SU-DHL-6 (cell line): ENCODE measurements around the gene CR1.
"Not testable (repeated sequence)": the region's sequence is repeated elsewhere in the genome, so short reads cannot be mapped to it uniquely, and the experiment has no call there.

Experiments used
- CTCF ChIP-seq: fragments of 200-600 bp; sonication (generic); IDR thresholded peaks from one replicate; pipeline ENCODE4 v1.5.1; 2017; ENCODE audit warnings: antibody characterized with exemption, mild to moderate bottlenecking, low read length, moderate library complexity; ENCODE audit not compliant: insufficient read depth, poor library complexity, severe bottlenecking
- EZH2phosphoT487 ChIP-seq: fragments of 200-600 bp; sonication (generic), shearing (Covaris generic); conservative IDR thresholded peaks from 2 replicates; pipeline ENCODE4 v1.6.1; 2018; ENCODE audit warnings: mild to moderate bottlenecking, antibody characterized with exemption, low read length, moderate library complexity, mixed read lengths

GRCh38 chr1:207661420-207661819 lies 165.5 kb downstream of the CR1 start:
- not testable (repeated sequence) for TF ChIP-seq CTCF, EZH2phosphoT487
